NCI-H187 treated with DMSO at 0.1 percent for 48 hours (cell line): ENCODE data around the gene TMEM260.
"Not testable (repeated sequence)": the region's sequence is repeated elsewhere in the genome, so short reads cannot be mapped to it uniquely, and the experiment has no call there.

Experiments
- DNase-seq: peaks from one replicate; lab custom pipeline; 2025; lab: John Stamatoyannopoulos, UW

Gene TMEM260

DNA sequence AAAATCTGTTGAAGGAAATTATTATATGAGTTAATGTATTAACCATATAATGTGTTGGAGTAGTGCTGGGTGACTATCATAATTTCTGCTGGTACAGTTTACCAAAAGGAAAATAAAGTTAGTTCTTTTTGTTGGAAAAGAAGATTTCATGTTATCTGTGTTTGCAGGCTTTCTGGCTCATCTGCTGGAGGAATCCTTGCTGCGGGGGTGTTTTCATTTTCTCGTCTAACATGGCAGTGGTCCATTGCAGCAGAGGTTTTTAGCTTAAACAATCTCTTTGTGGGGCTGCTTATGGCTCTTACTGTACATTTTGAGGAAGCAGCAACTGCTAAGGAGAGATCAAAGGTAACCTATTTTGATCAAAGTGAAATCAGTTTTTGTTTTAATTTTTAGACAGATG lies 24.1 kb downstream of the TMEM260 start:
- no peak for DNase-seq

DNA sequence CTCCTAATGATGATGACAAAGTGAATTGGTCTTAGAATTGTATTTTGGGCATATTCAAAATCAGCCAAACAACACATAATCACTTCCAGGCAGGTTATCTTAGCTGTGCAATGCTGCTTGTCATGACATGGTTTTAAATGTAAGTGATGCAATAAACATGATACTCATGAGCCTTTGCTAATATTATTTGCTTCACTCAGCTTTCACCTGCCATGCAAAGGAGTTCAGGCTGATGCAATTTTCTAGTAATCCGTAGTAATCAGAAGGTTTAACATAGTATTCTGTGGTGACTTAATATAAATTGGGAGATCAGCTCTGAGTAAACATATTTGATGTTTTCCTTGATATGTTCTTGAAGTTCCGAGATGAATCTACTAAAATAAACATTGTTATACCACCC lies 29.1 kb downstream of the TMEM260 start:
- no peak for DNase-seq

DNA sequence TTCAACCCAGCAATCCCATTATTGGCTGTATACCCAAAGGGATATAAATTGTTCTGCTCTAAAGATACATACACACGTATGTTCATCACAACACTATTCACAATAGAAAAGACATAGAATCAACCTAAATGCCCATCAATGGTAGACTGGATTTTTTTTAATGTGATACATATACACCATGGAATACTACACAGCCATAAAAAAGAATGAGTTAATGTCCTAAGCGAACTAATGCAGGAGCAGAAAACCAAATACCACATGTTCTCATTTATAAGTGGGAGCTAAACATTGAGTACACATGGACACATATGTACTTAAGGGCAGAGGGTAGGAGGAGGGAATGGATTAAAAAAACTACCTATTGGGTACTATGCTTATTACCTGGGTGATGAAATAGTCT lies 32.1 kb downstream of the TMEM260 start:
- DNase-seq, result not testable (repeated sequence)

DNA sequence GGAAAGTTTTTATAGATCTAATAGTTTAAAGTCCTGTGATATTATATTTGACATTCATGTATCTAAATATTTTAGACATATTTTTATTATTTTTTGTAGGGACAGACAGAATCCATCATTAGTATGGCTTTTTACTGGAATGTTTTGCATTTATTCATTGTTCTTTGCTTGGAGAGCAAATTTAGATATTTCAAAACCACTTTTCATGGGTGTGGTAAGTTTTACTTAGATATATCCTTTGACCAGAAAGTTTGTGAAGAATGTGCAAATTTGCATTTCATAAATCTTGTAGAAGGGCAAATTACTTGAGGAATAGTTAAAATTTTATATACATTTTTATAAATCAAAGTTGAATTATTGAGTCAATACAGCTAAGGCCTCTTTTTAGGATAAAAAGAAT lies 37.5 kb downstream of the TMEM260 start:
- no peak for DNase-seq

DNA sequence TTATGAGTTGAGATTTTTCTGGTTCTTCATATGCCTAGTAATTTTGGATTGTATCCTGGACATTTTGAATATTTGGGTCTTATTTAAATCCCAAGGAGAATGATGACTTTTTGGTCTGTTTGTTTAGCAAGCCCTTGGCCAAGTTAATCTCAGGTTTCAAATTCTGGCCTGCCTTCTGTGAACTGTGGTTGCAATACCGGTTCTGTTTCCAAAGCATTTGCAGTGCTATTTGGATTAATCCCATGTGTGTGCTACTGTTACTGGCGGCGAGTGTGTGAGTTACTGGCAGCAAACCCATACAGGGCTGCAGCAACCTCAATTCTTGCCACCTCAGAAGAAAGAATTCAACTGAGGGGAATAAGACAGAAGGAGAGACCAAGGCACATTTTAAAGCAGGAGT lies 51.1 kb downstream of the TMEM260 start:
- no peak for DNase-seq

DNA sequence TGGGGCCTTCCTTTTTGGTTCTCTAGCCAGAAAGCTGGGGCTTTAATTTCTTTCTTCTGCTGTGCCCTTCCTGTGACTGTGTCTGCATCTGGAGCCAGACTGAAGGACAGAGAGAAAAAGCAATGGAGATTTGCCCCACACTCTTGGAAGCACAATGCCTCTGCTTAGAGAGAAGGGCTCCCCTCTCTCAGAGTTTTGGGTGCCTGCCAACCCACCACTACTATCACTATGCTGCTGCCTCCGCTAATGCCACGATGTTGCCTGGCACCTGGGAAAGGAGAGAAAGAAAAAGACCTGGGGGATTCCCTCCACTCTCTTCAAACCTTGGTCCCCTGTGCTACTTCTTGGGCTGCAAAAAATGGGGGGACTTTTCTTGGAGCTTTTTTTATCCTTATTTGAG lies 52.6 kb downstream of the TMEM260 start:
- no peak for DNase-seq

DNA sequence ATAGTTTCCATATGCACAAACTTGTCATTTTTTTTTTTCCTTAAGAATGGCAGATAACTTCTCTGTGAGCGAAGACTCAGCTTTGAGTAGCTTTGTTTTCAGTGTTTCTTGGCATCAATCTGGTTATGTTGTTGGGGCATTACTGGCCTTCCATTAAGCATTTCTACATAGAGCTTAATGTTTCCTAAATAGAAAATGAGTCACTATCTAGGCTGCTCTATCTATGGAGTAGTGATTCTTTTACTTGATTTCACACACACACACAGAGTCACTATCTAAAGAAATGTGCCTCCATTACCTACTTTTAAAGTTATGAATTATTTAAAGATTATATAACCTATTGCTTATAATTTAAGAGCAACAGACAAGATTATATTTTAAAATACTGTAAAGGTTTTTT lies 53.9 kb downstream of the TMEM260 start:
- DNase-seq, result no peak

DNA sequence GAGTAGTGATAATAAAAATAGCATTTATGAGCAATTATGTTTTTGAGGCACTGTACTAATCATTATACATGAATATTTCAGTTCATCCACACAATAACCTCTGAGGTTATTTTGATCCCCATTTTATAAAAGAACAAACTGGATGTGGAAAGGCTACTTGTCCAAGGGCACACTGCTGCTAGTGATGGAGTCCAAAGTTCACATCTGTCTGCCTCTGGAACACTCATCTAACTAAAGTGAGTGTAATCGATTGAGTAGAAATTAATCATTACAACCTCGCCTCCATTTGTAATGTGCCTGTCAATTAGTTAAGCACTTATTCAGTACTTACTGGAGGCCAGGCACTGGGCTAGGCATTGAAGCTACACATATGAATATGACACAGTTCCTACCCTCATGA lies 55.4 kb downstream of the TMEM260 start:
- DNase-seq, result no peak

DNA sequence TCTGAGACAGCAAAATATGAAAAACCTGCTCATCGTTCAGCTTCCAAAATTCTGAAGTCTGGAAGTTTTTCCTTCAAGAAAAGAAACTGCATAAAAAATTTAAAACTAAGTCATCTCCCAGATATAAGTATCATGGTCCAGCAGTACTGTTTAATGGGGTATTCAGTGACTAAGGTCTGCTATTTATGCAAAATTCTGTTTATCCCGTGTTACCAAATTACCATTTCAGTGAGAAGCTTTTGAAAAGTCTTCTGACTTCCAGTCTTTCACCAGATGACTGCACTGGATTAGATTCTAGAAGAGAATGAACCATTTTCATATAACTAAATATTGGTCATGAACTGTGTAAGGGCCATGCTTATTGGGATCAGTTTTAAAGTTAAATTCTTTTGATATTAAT lies 67.9 kb downstream of the TMEM260 start:
- DNase-seq, result no peak

DNA sequence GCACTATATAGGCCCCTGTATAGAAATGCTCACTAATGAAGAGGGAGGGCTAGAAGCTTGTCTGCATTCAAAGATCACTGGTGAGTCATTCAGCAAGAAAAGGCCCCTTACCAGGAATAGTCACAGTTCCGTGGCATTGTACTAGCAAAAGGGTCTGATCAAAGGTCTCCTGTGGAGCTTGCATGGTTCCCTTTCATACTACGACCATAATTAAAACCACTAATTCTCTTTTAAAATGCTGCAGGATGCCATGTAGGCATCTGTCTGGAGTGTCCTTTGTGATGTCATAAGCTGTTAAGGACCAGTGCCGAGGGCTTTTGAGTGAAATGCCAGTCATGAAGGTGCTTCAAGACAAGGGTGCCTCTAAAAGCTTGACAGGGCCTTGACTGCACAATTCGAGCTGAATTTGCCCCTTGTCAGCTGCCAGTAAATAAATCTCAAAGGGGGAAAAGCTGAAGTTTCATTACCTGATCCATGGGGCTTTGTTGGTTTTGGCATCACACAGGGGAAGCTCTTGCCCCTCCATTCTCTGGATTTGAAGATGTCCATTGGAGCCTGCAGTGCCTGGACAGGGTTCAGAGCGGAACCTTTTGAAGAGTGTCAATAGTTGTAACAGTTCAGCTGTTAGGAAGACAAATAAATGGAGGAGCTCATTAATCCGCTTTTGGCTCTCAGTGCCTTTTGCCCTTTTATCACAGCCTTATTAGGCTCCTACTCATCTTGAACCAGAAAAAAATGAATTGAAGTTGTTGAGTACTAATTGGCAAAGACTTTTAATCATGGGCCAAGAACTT lies 69.1 kb downstream of the TMEM260 start:
- peak; percentile 57 for DNase-seq

DNA sequence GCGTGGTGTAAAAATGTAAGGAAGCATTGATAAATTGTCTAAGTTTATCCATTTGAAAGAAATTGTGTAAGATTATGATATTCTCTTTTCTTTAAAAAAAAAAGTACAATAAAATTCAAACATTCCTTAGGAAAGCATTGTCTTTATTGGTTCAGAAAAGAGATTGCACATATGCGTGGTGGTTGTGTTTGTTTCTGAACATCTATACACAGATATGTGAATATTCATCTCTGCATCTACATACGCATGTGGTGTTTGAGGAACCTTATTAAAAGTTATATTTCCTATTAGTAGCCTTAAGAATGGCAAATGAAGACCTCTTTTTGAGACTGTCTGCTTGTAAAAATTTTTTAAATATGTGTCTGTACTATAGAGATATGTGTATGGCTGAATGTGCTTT lies 69.8 kb downstream of the TMEM260 start:
- DNase-seq, result no peak

DNA sequence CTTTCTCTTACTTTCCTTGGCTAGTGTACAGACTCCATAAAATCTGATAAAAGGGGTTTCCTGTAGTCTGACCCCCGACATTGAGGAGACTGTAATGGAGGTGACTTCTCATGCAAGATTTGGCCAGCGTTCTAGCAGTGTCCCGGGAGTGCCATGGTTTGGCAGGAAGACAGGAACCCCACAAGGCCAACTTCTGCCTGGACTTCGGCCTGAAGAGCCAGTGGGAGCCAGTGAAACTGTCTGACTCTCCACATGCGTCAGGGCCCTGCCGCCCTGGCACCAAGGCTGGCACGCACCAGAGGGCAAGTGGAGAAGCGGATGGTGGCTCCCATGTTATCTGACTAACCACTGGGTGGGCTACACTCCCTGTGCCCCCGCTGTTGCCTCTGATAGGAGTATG lies 70.5 kb downstream of the TMEM260 start:
- DNase-seq, result no peak

DNA sequence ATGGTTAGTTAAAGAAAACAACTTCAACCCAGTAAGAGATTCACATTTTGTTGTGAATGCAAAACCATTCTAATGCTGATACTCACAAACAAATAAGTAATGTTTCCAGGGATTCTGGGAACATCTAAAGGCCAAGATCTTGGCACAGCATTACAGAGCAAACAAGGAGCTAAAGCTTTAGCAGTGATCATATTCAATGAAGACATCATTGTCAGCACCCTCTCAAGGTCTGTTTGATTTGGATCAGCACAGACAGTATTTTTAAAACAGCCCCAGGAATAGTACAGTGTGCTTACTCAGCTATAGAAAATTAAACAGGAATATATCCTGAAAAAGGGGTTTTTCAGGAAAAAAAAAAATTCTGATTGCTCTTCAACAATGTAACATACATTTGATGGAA lies 71.4 kb downstream of the TMEM260 start:
- DNase-seq, result no peak

DNA sequence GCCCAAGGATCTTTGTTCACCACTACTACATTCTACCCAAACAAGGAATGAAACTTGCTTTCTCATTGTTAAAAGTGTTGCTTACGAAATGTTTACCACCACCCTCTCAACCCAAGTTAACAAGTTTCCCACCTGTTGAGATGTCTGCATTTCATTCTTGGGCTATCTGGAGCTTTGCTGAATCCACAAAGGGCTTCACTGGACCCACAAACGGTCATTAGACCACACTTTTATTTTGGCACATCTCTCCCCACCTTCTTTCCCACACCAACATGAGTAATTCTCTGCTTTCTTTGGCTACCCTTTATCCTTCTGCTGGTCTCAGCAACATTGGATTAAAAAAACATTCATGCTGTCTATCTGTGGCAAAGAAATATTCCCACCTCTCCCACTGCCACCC lies 78.0 kb downstream of the TMEM260 start:
- no peak for DNase-seq

DNA sequence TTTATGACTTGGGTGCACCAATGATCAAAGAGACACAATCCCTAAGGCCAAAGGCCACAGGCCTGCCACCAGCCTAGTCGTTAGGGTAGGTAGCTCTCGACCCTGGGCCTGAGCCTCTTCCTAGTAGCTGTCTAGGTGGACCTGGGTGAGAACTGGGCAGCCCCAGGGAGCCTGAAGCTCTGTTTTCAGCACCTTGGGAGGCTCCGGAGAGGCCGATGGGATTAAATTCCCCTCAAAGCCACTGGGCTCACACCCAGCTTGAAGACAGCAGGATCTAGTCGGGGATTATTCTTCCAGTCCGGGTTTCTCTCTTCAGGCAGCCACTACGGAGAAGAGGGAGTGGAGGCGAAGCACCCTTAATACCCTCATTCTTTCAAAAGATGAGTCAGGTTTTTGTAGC lies 79.8 kb downstream of the TMEM260 start:
- no peak for DNase-seq

DNA sequence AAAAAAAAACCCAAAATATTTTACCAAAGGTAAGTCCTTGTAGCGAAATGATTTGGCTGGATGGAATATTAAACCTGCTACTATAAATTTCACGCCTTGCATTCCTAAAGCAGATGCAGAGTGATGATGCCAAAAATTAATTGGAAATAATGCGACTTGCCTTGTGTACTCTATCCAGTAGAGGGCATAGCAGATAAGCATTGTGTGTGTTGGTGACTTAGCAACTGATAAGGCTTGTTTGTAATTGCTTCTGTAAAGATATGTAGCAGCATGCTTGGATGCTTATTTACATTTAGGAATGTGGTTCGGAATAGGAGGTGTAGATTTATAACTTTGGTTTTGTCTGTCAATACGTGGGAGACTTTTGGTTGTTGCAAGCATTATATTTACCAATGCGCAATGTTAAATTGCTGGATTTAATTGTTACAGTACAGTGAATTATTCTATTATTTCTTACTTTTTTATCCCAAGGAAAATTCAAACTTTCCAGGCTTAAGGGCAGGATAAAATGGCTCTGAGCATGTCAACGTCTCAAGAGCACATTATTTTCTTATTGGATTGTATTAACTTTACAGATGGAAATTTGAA lies 80.5 kb downstream of the TMEM260 start:
- DNase-seq, result peak; percentile 16

DNA sequence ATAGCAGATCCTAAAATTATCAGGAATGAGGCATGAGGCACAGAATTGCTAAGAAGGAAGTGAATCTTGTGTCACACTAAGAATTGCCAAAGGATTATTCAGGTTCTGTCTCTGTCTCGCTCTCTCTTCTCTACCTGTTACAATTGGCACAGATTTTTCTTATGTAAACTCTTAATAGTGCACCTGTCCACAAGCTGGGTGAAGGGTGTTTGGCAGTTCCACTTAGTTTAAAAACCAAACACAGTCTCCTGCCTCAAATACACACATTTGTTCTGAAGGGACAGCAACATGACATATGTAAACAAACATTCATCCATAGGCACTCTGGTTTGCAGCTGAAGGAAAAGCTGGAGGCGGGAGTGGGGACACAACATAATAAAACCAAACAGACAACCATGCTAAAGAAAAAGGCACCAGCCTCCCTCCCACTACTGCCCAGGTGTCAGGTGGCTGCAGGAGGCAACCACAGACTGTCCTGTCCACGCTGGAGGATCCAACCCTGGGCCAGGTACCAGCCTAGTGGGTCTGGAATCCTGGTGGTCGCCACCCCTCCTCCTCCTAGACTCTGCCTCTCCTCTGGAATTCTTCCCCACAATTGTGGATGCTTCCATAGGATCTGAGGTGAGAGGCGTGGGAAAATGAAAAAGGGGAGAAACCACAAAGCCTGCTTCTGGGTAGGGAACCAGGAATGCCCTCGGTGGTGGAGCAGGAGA lies 81.2 kb downstream of the TMEM260 start:
- DNase-seq, result no peak

DNA sequence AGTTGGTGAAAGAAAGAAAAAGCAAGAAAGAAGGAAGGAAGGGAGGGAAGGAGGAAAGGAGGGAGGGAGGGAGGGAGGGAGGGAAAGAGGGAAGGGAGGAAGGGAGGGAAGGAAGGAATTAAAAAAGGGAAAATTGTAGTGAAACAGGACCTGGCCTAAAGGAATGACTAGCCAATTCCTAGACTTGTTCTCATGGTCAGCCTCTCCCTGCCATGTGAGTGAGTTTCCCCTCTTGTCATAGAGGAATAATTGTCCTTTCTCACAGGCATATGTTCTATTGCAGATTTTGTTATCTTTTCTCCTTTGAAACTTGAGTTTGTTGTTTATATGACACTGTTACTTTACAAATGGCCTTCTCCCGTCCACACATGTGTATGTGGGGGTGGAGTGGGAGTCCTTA lies 81.9 kb downstream of the TMEM260 start:
- DNase-seq, result no peak

DNA sequence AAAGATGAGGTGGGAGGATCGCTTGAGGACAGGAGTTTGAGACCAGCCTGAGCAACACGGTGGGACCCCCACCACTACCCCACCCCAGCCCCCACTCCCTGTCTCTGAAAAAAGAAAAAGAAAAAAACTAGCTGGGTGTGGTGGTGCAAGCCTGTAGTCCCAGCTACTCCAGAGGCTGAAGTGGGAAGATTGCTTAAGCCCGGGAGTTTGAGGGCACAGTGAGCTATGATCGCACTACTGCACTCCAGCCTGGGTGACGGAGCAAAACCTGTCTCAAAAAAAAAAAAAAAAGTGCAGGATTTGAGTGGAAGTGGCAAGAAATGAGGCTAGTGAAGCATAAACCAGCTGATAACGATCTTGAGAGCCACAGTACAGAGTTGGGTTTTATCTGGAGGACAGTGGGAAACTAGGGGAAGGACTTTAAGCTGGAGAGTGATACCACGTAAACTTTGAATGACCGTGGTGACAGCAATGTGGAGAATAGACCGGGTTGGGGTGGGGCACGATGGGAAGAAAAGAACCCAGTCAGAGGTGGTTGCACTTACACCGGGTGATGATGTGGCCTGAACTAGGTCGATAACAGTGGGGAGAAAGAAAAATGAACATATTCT lies 85.3 kb downstream of the TMEM260 start:
- DNase-seq, result no peak

DNA sequence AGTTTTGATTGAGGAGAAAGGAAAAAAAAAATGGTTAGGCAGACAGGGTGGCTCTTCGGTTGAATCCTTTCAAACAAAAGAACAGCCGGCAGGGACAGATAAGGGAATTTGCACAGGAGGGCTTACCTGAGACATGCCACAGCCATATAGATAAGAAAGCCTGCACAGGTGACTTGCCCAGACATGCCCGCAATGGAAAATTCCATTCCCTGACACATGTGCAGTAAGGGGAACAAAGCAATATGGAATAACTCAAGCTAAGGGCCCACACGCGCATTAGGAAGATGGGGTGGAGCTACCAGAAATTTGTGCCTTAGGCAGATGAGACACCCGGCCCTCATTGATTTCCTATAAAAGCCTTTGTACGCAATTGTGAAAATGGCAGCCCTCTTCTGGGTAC lies 86.7 kb downstream of the TMEM260 start:
- DNase-seq, result no peak

DNA sequence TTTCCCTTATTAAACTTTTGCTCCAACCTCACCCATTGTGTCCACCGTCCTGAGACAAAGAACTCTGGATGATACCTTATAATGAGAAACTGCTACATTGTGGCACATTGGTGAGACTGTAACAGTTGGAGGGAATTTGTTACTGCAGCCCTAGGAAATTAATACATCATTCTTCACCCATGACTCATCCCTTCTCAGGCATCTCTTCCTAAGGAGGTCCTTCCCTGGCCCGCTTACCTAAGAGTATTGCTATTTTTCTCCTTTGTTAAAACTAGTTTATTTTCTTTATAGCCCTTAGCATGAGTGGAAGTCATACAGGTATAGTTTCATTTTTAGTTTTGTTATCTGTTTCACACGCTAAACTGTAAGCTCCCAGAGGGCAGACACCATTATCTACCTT lies 87.1 kb downstream of the TMEM260 start:
- DNase-seq, result no peak

DNA sequence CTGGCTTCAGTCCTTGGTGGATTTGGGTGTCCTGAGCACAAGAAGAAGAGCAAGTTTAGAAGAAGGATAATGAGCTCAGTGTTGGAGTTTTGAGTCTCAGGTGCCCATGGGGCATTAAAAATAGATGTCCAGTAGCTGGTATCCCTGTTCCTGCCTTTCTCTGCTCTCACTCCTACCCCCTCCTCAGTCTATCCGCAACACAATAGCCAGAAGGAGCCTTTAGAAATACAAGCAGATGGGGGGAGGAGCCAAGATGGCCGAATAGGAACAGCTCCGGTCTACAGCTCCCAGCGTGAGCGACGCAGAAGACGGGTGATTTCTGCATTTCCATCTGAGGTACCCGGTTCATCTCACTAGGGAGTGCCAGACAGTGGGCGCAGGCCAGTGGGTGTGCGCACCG lies 87.7 kb downstream of the TMEM260 start:
- DNase-seq, result not testable (repeated sequence)

DNA sequence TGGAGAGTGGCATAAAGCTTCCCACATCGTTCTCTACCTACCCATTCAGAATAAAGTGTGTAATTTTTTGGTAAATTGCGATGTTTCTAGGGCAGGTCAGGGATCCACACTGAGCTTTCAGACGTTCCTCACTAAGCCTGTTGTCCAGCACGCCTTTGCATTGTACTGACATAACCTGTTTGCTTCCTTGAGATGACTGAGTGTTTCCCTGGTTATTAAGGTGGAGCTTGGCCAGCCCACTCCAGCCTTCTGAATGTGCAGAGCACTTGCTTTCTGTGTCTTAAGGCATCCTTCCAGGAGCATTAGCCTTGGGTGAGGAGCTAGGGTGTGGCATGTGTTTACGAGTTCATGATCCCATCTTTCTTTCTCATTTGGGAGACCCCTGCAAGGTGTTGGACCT lies 96.4 kb downstream of the TMEM260 start:
- no peak for DNase-seq
